Mammary epithelial cell (primary cell): Measurements from ENCODE around the gene ZBED4.

Experiments used
- CTCF ChIP-seq, 2 donors: IDR thresholded peaks in 1 of 2; conservative IDR thresholded peaks in 1 of 2; 2 replicates each; pipeline ENCODE4 v1.5.1; 2011 to 2012; ENCODE audit warnings: inconsistent platforms in 2 of 2, low read length in 2 of 2, mild to moderate bottlenecking in 2 of 2, control low read depth in 1 of 2, low read depth in 1 of 2; ENCODE audit not compliant: insufficient read depth in 1 of 2; ENCODE audit errors: extremely low read depth in 1 of 2
- EZH2 ChIP-seq: IDR thresholded peaks from 2 replicates; pipeline ENCODE4 v1.6.1; 2012; ENCODE audit warnings: low read length, inconsistent platforms, borderline replicate concordance

GRCh38 chr22:49923445-49923844 is 69.8 kb downstream of the ZBED4 start:
- TF ChIP-seq CTCF (conservative IDR thresholded peaks at IDR 0.05 in 1 of 2, IDR thresholded peaks at IDR 0.05 in 1 of 2; ENCODE audit: extremely low read depth in 1 of 2, insufficient read depth in 1 of 2, low read depth in 1 of 2, low read length in 2 of 2) (no peak), EZH2 (no peak)
